Trophoblast cell (in vitro differentiated cells and primary cell): ENCODE results near the gene ANAPC1.
"Not testable (repeated sequence)": the region's sequence is repeated elsewhere in the genome, so short reads cannot be mapped to it uniquely, and the experiment has no call there.

Experiments used
- DNase-seq, 2 donors: peaks; one replicate each; pipeline ENCODE4 v3.0.0-alpha.2; 2016
- H2AFZ ChIP-seq: 2 replicates; pipeline ENCODE4 v1.6.1; 2013; ENCODE audit warnings: low read length, moderate library complexity, mild to moderate bottlenecking; ENCODE audit not compliant: insufficient read depth, poor library complexity
- H2AK5ac ChIP-seq: 2 replicates; pipeline ENCODE4 v1.6.1; 2013; ENCODE audit warnings: mild to moderate bottlenecking, low read length
- H2BK120ac ChIP-seq: 2 replicates; pipeline ENCODE4 v1.6.1; 2013; ENCODE audit warnings: low read length, mild to moderate bottlenecking, moderate library complexity; ENCODE audit not compliant: insufficient read depth, poor library complexity
- H2BK12ac ChIP-seq: 2 replicates; pipeline ENCODE4 v1.6.1; 2013; ENCODE audit warnings: mild to moderate bottlenecking, low read length, moderate library complexity
- H2BK5ac ChIP-seq: 2 replicates; pipeline ENCODE4 v1.6.1; 2013; ENCODE audit warnings: low read length, low read depth, moderate library complexity, mild to moderate bottlenecking; ENCODE audit not compliant: poor library complexity
- H3K14ac ChIP-seq: 2 replicates; pipeline ENCODE4 v1.6.1; 2013; ENCODE audit warnings: mild to moderate bottlenecking, low read length
- H3K18ac ChIP-seq: 2 replicates; pipeline ENCODE4 v1.6.1; 2013; ENCODE audit warnings: mild to moderate bottlenecking, low read length
- H3K23ac ChIP-seq: 2 replicates; pipeline ENCODE4 v1.6.1; 2013; ENCODE audit warnings: low read length
- H3K27ac ChIP-seq: 2 replicates; pipeline ENCODE4 v1.5.1; 2013; ENCODE audit warnings: low read depth, mild to moderate bottlenecking, inconsistent platforms, low read length, moderate library complexity
- H3K27me3 ChIP-seq: 2 replicates; pipeline ENCODE4 v1.6.1; 2013; ENCODE audit warnings: inconsistent platforms, mild to moderate bottlenecking, low read length, moderate library complexity; ENCODE audit not compliant: insufficient read depth
- H3K36me3 ChIP-seq, 2 experiments: 1 replicate in 1 of 2; 2 replicates in 1 of 2; pipeline ENCODE4 v1.6.1; 2013; ENCODE audit warnings: low read length in 2 of 2, mild to moderate bottlenecking in 2 of 2, moderate library complexity in 1 of 2; ENCODE audit not compliant: insufficient read depth in 2 of 2, control insufficient read depth in 1 of 2
- H3K4ac ChIP-seq: 2 replicates; pipeline ENCODE4 v1.6.1; 2013; ENCODE audit warnings: low read depth, mild to moderate bottlenecking, low read length, moderate library complexity
- H3K4me1 ChIP-seq, 2 experiments: 1 replicate in 1 of 2; 2 replicates in 1 of 2; pipeline ENCODE4 v1.6.1; 2013; ENCODE audit warnings: low read length in 2 of 2, mild to moderate bottlenecking in 2 of 2, moderate library complexity in 1 of 2; ENCODE audit not compliant: insufficient read depth in 2 of 2, control insufficient read depth in 1 of 2
- H3K4me2 ChIP-seq: 2 replicates; pipeline ENCODE4 v1.6.1; 2013; ENCODE audit warnings: inconsistent platforms, mild to moderate bottlenecking, low read length, moderate library complexity
- H3K4me3 ChIP-seq: 2 replicates; pipeline ENCODE4 v1.5.1; 2013; ENCODE audit warnings: mild to moderate bottlenecking, low read depth, low read length, inconsistent platforms
- H3K79me1 ChIP-seq: one replicate; pipeline ENCODE4 v1.6.1; 2013; ENCODE audit warnings: low read length
- H3K79me2 ChIP-seq: 2 replicates; pipeline ENCODE4 v1.6.1; 2013; ENCODE audit warnings: low read length, mild to moderate bottlenecking; ENCODE audit not compliant: control insufficient read depth, insufficient read depth, poor library complexity
- H3K9ac ChIP-seq: 2 replicates; pipeline ENCODE4 v1.6.1; 2013; ENCODE audit warnings: mild to moderate bottlenecking, low read length
- H3K9me3 ChIP-seq: 2 replicates; pipeline ENCODE4 v1.6.1; 2013; ENCODE audit warnings: low read depth, mild to moderate bottlenecking, control low read depth, inconsistent platforms, low read length; ENCODE audit not compliant: insufficient read depth
- H4K12ac ChIP-seq: 2 replicates; pipeline ENCODE4 v1.6.1; 2013; ENCODE audit warnings: low read depth, mild to moderate bottlenecking, low read length, moderate library complexity
- H4K8ac ChIP-seq: 2 replicates; pipeline ENCODE4 v1.6.1; 2013; ENCODE audit warnings: low read depth, mild to moderate bottlenecking, low read length, moderate library complexity
- H4K91ac ChIP-seq: one replicate; pipeline ENCODE4 v1.6.1; 2013; ENCODE audit warnings: low read depth, mild to moderate bottlenecking, low read length, moderate library complexity
- WGBS: extraction: QIAGEN DNeasy Blood & Tissue Kit; methylation state at CpG from one replicate; pipeline ENCODE4 v1.1.7; 2013; ENCODE audit warnings: missing lambda C conversion rate; ENCODE audit not compliant: insufficient read length, insufficient coverage; ENCODE audit errors: extremely low coverage; 5-methylcytosine and 5-hydroxymethylcytosine counted together

ANAPC1 gene

DNA sequence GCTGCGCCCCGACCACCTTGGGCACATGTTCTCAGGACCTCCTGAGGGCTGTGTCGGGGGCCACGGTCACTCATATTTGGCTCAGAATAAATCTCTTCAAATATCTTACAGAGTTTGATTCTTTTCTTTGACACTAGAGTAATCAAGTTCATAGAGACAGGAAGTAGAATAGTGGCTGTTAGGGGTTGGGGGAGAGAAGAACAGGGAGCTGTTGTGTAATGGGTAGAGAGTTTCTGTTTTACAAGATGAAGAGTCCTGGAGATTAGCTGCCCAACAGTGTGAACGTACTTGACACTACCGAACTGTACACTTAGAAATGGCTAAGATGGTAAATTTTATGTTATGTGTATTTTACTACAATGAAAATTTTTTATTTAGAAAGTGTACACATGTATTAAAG, 148.6 kb downstream of the ANAPC1 start:
- H3K9ac ChIP-seq, H4K91ac ChIP-seq, H3K79me1 ChIP-seq, H3K18ac ChIP-seq, H3K36me3 ChIP-seq, H3K4me3 ChIP-seq, H3K4me2 ChIP-seq, H3K79me2 ChIP-seq, H3K27me3 ChIP-seq, H2BK5ac ChIP-seq, H3K23ac ChIP-seq, H2BK120ac ChIP-seq, DNase-seq, H4K8ac ChIP-seq, H2AFZ ChIP-seq, H2AK5ac ChIP-seq, H3K4ac ChIP-seq, H3K4me1 ChIP-seq, H2BK12ac ChIP-seq, H3K9me3 ChIP-seq, H3K27ac ChIP-seq, H4K12ac ChIP-seq, H3K14ac ChIP-seq: not testable (repeated sequence)
- WGBS = no CpG with 5 or more reads among the region's 6 CpGs

DNA sequence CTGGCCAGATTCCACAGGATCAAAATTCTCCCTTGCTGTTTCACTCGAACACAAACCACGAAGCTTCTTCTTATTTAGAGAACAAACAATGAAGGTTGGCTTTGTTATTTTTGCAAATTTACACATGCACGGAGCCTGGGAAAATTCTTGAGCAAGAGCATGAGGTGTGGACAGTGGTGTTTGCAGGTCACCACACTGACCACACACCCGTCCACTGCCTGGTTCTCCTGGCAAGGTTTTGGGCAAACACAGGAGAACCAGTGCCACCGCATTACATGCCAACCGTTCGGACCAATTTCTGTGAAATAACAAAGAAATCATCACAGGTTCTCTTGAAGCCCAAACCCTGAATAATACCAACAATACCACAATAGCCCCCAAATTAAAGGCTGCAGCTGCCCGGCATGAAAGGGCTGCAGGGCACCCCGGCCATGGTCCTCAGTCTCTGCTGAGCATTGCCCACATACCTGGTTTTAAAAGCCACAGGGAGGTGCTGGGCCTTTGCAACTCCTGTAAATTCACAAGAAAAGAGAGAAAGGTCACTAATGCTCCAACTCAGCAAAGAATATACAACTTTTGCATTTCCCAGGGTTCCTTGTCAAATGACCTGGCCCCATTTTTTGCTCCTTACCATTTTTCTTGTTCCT, 154.1 kb downstream of the ANAPC1 start:
- H2BK12ac ChIP-seq, H2AFZ ChIP-seq, H2AK5ac ChIP-seq, H3K18ac ChIP-seq, DNase-seq, H3K79me1 ChIP-seq, H3K79me2 ChIP-seq, H3K4ac ChIP-seq, H3K9me3 ChIP-seq, H3K4me2 ChIP-seq, H3K27me3 ChIP-seq, H4K91ac ChIP-seq, H4K8ac ChIP-seq, H3K14ac ChIP-seq, H3K4me3 ChIP-seq, H3K27ac ChIP-seq, H2BK120ac ChIP-seq, H2BK5ac ChIP-seq, H3K36me3 ChIP-seq, H3K4me1 ChIP-seq, H4K12ac ChIP-seq, H3K9ac ChIP-seq, H3K23ac ChIP-seq: not testable (repeated sequence)
- WGBS = no CpG with 5 or more reads among the region's 9 CpGs

- WGBS = no CpG with 5 or more reads among the region's 16 CpGs
Measured at GRCh38 chr2:111727611-111728110, 156.3 kb downstream of the ANAPC1 start.

GRCh38 chr2:111725742-111726141, 158.3 kb downstream of the ANAPC1 start:
- H3K36me3 ChIP-seq, H3K9me3 ChIP-seq, H3K4me2 ChIP-seq, H3K4ac ChIP-seq, H3K4me3 ChIP-seq, H3K18ac ChIP-seq, H2AK5ac ChIP-seq, H3K27me3 ChIP-seq, H4K12ac ChIP-seq, H3K9ac ChIP-seq, H2AFZ ChIP-seq, H3K4me1 ChIP-seq, H3K79me1 ChIP-seq, H3K14ac ChIP-seq, H2BK5ac ChIP-seq, H3K79me2 ChIP-seq, H2BK120ac ChIP-seq, H3K23ac ChIP-seq, H2BK12ac ChIP-seq, H4K91ac ChIP-seq, H3K27ac ChIP-seq, H4K8ac ChIP-seq: not testable (repeated sequence)
- no CpG with 5 or more reads among the region's 6 CpGs for WGBS
- DNase-seq = peak in 1 of 2 donors; percentile 21

More at GRCh38 chr2:111727611-111728110, 156.3 kb downstream of the ANAPC1 start:
- not testable (repeated sequence) for H3K18ac ChIP-seq, H4K8ac ChIP-seq, H3K79me2 ChIP-seq, H3K4me1 ChIP-seq, H3K9me3 ChIP-seq, H2BK5ac ChIP-seq, H2BK120ac ChIP-seq, H2BK12ac ChIP-seq, H2AK5ac ChIP-seq, H3K27ac ChIP-seq, H3K14ac ChIP-seq, H3K23ac ChIP-seq, H3K27me3 ChIP-seq, H4K91ac ChIP-seq, H4K12ac ChIP-seq, H3K36me3 ChIP-seq, H3K4me3 ChIP-seq, H3K4ac ChIP-seq, H3K4me2 ChIP-seq, H3K79me1 ChIP-seq, H3K9ac ChIP-seq, H2AFZ ChIP-seq
- peak; percentile 48 to 53 for DNase-seq
